ENCODE results near the gene KLF13.

KLF13 gene

DNA sequence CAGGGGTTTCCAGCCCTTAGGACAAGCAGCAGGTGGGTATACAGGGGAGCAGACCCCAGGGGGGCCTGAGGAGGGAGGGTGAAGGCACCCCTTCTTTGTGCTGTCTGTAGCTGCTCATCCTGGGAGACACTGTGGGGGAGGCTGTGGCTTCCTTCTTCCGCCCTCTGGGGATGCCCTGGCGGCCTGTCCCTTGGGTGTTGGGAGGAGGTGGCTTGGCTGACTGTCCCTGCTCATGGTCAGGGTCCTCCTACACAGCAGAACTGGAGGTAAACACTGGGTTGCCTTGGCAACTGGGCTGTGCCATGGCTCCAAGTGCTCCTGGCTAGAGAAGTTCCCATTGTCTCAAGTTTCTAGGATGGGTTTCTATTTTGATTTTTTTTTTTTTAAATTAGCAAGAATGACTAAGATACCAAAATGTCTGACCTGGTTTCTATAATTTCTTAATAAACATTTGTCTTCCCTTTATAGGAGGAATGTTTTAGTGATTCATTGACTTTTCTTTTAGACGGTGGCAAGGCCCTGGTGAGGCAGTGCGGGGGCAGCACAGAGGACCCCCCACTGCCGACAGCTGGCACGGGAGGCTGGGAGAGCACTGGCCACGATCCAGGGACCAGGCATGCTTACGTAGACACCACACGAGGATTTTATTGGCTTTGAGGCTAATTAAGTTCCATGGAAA, 12.4 kb downstream of the KLF13 start:
- TF ChIP-seq, protein P1, sequence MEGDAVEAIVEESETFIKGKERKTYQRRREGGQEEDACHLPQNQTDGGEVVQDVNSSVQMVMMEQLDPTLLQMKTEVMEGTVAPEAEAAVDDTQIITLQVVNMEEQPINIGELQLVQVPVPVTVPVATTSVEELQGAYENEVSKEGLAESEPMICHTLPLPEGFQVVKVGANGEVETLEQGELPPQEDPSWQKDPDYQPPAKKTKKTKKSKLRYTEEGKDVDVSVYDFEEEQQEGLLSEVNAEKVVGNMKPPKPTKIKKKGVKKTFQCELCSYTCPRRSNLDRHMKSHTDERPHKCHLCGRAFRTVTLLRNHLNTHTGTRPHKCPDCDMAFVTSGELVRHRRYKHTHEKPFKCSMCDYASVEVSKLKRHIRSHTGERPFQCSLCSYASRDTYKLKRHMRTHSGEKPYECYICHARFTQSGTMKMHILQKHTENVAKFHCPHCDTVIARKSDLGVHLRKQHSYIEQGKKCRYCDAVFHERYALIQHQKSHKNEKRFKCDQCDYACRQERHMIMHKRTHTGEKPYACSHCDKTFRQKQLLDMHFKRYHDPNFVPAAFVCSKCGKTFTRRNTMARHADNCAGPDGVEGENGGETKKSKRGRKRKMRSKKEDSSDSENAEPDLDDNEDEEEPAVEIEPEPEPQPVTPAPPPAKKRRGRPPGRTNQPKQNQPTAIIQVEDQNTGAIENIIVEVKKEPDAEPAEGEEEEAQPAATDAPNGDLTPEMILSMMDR (IDR thresholded peaks at IDR 0.05; ENCODE audit: borderline replicate concordance, insufficient read depth, low read depth, low read length) = no peak
- no peak overlapping the region for H3K4me3 ChIP-seq (ENCODE audit: low read depth, low read length)

DNA sequence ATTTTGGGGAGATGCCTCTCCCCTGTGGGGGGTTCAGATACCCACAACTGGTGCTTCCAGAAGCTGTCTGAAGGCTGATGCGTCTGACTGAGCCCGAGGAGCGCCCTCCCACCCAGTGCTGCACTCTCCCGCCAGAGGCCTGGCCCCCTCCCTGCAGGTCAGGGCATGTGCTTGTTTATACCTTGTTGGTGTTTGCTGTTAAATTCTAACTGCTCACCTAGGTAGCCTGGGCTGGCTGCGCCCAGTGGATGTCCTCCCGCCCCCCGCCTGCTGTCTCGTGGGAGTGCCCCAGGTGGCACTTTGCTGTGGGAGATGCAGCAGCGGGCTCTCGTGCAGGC, 12.9 kb downstream of the KLF13 start:
- no peak overlapping the region for H3K4me3 ChIP-seq (ENCODE audit: low read depth, low read length)
- TF ChIP-seq, protein P1 (IDR thresholded peaks at IDR 0.05; ENCODE audit: borderline replicate concordance, insufficient read depth, low read depth, low read length) = no peak

DNA sequence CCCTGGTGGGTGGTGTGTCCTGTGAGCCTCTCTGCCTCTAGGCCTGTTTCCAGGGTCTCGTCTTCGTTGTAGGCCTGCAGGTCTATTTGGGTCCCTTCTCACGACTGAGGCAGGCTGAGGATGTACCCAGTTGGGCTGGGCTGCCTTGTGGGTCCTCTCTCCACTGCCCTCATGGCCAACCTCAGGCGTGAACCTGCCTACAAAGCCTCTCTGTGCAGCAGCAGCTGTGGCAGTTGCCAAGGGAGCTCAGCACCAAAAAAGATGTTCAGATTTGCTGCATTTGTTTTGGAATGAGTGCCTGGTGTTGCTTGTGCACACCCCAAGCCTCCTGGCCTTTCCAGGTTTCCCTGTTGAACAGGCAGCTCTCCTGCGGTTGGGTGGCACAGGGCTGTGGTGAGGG, 13.4 kb downstream of the KLF13 start:
- TF ChIP-seq, protein P1 (IDR thresholded peaks at IDR 0.05; ENCODE audit: borderline replicate concordance, insufficient read depth, low read depth, low read length) = no peak

DNA sequence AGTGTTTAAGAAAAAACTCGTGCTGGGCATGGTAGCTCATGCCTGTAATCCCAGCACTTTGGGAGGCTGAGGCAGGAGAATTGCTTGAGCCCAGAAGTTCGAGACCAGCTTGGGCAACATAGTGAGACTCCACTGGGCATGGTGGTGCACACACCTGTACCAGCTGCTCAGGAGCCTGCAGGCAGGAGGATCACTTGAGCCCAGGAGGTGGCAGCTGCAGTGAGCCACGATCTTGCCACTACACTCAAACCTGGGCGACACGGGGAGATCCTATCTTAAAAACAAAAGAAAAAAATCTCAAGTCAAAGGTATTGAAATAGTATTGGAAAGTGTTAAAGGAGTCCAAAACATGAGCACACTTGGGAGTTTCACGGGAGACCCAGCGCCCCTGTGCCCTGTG, 14.0 kb downstream of the KLF13 start:
- TF ChIP-seq, protein P1 (IDR thresholded peaks at IDR 0.05; ENCODE audit: borderline replicate concordance, insufficient read depth, low read depth, low read length) = no peak
- H3K4me3 ChIP-seq (ENCODE audit: low read depth, low read length) = no peak overlapping the region

More for the DNA sequence above, 13.4 kb downstream of the KLF13 start:
- H3K4me3 ChIP-seq (ENCODE audit: low read depth, low read length) = no peak overlapping the region

DNA sequence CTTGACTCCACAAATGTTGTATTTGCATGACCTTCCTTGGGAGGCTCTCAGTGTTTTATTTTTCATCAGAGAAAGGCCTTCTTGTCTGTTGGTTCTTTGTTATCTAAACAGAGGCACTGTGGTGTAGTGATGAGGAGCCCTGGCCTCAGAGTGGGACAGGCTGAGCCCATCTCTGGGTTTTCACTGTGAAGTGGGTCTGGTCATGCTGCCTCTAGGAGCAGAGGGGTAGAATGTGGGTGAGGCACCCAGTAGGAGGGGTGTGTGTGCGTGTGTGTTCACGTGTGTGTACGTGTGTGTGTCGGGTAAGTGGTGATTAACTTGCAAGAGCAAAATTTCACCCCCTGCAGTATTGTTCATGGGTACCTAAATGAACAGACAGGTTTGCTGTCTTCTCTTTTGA, 14.4 kb downstream of the KLF13 start:
- TF ChIP-seq, protein P1 (IDR thresholded peaks at IDR 0.05; ENCODE audit: borderline replicate concordance, insufficient read depth, low read depth, low read length) = no peak
- no peak overlapping the region for H3K4me3 ChIP-seq (ENCODE audit: low read depth, low read length)

GRCh38 chr15:31341496-31342195, 15.0 kb downstream of the KLF13 start:
- H3K4me3 ChIP-seq (ENCODE audit: low read depth, low read length) = no peak overlapping the region
- TF ChIP-seq, protein P1 (IDR thresholded peaks at IDR 0.05; ENCODE audit: borderline replicate concordance, insufficient read depth, low read depth, low read length) = no peak

GRCh38 chr15:31342381-31342780, 15.7 kb downstream of the KLF13 start:
- no peak overlapping the region for H3K4me3 ChIP-seq (ENCODE audit: low read depth, low read length)
- TF ChIP-seq, protein P1 (IDR thresholded peaks at IDR 0.05; ENCODE audit: borderline replicate concordance, insufficient read depth, low read depth, low read length) = no peak
